Liver (tissue), 3 donors: ENCODE measurements around the gene P2RY6.

ENCODE experiments used
- ATF3 ChIP-seq: IDR thresholded peaks from 2 replicates; pipeline ENCODE4 v1.6.1; 2016; ENCODE audit warnings: antibody characterized with exemption
- CTCF ChIP-seq: fragments of 150-350 bp; IDR thresholded peaks from 2 replicates; pipeline ENCODE4 v1.5.1; 2017; ENCODE audit warnings: improper control_type of control experiment, low read depth, low read length; ENCODE audit not compliant: missing input control
- FOXA1 ChIP-seq: IDR thresholded peaks from 2 replicates; pipeline ENCODE4 v1.6.1; 2016; ENCODE audit warnings: antibody characterized with exemption
- GABPA ChIP-seq, 2 donors: IDR thresholded peaks in 1 of 2; conservative IDR thresholded peaks in 1 of 2; 2 replicates each; pipeline ENCODE4 v1.6.1; 2016; ENCODE audit warnings: antibody characterized with exemption in 2 of 2, mild to moderate bottlenecking in 1 of 2, moderate library complexity in 1 of 2
- JUND ChIP-seq, 2 donors: IDR thresholded peaks; 2 replicates each; pipeline ENCODE4 v1.6.1; 2016; ENCODE audit warnings: antibody characterized with exemption in 2 of 2
- RAD21 ChIP-seq, 2 donors: IDR thresholded peaks; 2 replicates each; pipeline ENCODE4 v1.6.1; 2016; ENCODE audit warnings: antibody characterized with exemption in 2 of 2, mild to moderate bottlenecking in 2 of 2
- REST ChIP-seq: IDR thresholded peaks from 2 replicates; pipeline ENCODE4 v1.6.1; 2016; ENCODE audit warnings: antibody characterized with exemption, mild to moderate bottlenecking
- donor health status: healthy.
- donor health status: healthy.

- no peak for TF ChIP-seq CTCF
- TF ChIP-seq GABPA (IDR thresholded peaks at IDR 0.05 in 1 of 2, conservative IDR thresholded peaks at IDR 0.05 in 1 of 2), result no peak
- no peak for TF ChIP-seq JUND (IDR thresholded peaks at IDR 0.05)
- no peak for TF ChIP-seq RAD21 (IDR thresholded peaks at IDR 0.05)
- TF ChIP-seq REST, result no peak
- no peak for TF ChIP-seq ATF3
- TF ChIP-seq FOXA1, result no peak
These were observed 25.8 kb upstream of the P2RY6 start for GRCh38 chr11:73246303-73246702.
